Stimulated activated CD4-positive, alpha-beta T cell treated with anti-CD3 and anti-CD28 coated beads, Interleukin-12 subunit alpha, Interleukin-12 subunit beta, amount 100 ng/mL, for 24 hours (primary cell): Measurements from ENCODE around the gene TPRG1.

ENCODE experiments used
- DNase-seq, 2 experiments: peaks; one replicate each; pipeline ENCODE4 v3.0.0-alpha.2; 2020; ENCODE audit warnings: low read depth in 2 of 2

Gene TPRG1

DNA sequence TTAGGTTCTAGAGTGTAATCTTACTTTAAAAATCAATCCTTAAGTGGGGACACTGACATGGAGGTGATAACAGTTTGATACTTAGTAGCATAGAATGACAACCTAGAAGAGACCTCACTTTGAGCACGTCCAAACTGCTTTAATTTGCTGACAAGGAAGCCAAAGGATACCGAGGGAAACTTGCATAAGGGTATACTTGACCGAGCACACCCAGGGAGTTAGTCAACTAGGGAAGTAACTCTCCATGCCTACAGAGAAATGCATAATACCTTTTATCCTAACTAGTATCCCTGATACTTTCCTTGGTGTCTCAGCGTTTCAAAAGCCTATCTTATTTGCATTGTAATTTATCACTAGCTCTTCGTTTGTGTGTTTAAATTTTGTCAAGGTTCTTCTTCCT lies 5.5 kb upstream of the TPRG1 start:
- DNase-seq: no peak

DNA sequence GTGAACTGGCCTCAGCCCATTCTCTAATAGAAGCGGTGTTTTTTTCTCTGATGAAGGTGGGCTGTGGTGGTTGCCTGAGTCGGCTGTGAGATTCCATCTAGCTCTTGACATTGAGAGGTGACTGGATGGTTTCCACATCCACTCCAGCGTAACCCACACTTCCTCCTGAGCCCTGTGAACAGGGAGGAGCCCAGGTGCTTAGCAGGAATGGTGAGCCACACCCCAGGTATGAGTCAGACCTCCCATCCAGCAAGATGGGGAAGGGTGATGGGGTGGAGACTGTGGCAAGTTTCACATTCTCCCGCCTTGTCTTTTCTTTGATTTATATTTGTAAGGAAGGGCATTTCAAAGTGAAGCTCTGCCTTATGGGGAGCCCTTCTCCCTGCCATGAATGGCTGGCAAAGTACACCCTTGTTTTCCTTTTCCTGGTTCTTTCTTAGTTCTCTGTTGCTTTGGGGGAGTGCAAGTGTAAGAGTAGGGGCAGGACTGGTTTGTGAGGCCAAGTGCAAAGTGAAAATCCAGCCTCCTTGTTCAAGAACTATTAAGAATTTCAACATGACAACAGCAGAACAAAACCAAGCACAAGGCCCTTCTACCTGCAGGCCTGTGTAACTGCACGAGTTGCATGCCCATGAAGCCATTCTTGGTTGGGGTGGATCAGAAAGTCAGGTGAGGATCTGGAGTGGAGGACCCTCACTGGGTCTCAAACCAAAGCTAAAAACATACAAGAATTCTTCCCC lies 4.6 kb upstream of the TPRG1 start:
- no peak for DNase-seq

DNA sequence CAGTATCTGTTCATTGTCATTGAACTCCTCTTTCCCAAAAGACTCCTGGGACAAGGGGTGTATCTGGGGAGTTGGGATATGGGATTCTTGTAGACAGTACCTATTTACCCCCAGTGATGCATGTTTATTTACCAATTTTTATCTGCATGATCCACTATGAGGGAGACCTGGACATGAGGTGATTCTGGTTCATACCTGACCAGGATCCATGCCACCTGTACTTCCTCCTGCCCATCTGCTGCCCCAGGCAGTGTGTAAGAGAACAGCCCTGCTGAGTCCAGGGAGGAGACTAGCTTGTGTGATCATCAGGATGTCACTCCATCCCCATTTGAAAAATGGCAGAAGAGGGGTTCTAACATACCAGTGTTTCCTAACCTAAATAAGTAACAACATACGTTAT lies 3.1 kb upstream of the TPRG1 start:
- no peak for DNase-seq

DNA sequence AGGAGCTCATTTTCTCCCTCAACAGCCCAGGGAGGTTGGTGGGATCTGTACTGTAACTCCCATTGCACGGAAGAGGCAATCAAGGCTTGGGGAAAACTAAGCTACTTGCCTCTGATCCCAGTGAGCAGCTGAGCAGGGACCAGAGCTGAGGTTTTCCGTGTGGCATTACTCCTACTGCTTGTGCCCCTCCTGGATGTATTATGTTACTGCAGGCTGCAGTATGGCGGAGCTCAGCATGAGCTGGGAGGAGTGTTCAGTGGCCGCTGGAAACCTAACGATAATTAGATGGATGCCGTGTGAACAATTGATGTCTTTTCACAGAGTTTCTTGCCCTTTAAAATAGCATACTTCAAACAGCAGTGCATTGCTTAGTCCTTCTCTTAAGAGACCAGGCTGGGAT lies 2.0 kb upstream of the TPRG1 start:
- no peak for DNase-seq

DNA sequence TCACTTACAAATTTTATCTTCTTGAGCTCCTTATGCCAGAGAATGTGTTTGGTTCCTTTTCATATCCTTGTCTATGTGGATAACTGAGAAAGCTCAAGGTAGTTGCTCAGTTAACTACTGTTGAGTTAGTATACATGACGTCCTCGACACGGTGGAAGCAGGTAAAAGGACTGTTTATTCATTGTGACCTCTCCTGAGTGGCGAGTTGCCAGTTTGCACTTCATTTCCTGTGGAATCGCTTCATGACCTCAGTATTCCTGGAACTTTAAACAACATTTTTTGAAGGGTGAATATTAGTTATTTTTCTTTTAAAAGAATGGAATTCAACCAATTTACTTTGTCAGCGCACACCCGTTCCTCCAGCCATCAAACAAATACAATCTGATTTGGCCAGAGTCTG lies 1.2 kb upstream of the TPRG1 start:
- no peak for DNase-seq

GRCh38 chr3:189172668-189173419 lies 1.1 kb downstream of the TPRG1 start:
- DNase-seq: no peak

DNA sequence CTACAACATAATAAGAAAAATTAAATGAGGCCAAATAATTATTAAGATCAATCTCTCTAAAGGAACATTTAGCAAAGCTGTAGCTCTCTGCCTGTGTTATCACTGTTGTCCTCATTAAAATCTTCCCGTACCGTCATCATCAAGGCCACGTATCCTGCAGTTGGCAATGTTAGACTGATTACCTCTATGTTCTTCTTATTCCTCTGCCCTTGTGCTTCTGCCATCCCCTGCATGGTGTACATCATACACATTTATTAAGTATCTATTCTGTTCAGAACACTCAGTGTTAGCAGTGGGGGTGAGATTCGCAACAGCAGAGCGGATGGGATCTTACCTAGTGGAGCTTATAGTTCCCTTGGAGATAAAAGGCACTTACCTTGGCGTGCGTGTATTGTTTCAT lies 12.8 kb downstream of the TPRG1 start:
- DNase-seq: no peak

DNA sequence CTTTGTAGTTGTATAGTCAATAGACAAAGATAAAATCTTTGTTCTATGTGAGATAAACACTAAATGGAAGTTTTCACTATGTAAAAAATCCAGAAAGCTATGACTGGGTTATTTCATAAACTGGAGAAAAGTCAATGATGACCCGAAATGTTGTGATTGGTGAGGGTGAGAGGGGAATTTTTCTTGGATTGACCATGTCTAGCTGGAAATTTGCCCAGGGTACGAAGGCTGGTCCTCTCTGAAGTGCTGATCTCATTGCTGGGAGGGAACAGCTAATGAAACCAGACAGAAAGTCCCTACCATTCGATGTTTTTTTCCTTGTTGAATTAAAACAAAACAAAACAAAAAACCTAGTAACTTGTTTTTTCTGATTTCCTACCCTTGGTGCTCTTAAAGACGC lies 14.3 kb downstream of the TPRG1 start:
- DNase-seq: no peak

DNA sequence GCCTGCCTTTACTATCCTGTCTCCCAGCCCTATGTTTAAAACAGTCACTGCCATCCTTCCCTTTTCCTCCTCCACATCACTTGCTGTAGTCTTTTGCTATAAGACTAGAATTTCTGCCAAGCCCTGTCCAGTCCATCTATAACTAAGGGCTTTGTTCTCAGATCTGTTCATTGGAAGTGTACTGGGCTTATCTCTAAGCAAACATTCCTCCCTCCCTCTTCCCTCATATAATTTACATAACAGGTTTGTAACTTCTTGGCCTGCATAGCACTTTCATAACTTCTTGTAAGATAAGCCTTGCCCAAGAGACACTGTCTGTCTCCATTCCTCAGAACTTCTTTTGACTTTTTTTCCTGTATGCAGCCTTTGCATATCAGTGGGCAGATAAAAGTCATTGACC lies 16.7 kb downstream of the TPRG1 start:
- DNase-seq: no peak

- no peak for DNase-seq
Observed at GRCh38 chr3:189192725-189193124, 21.0 kb downstream of the TPRG1 start.

DNA sequence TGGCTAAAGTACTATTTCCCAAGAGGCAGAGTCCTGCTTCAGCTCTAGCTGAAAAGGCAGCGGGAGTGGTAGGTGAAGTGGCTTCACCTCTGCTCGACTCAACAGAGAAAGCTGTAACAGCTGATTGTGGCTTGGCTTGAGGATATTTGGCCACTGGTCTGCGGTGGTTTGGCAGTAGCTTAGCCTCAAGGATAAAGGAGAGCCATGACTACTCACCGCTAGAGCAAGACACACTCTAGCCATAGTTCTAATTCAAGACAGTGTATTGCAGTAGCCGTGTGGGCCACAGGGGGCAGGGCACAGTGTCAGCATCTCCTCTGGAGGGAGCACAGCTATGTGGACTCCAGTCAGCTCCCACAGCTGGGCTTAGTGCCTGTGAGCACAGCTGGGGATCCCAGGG lies 23.5 kb downstream of the TPRG1 start:
- DNase-seq: no peak

- DNase-seq: no peak
Observed at GRCh38 chr3:189202106-189202505, 30.3 kb downstream of the TPRG1 start.

GRCh38 chr3:189202583-189202982 lies 30.8 kb downstream of the TPRG1 start:
- no peak for DNase-seq

DNA sequence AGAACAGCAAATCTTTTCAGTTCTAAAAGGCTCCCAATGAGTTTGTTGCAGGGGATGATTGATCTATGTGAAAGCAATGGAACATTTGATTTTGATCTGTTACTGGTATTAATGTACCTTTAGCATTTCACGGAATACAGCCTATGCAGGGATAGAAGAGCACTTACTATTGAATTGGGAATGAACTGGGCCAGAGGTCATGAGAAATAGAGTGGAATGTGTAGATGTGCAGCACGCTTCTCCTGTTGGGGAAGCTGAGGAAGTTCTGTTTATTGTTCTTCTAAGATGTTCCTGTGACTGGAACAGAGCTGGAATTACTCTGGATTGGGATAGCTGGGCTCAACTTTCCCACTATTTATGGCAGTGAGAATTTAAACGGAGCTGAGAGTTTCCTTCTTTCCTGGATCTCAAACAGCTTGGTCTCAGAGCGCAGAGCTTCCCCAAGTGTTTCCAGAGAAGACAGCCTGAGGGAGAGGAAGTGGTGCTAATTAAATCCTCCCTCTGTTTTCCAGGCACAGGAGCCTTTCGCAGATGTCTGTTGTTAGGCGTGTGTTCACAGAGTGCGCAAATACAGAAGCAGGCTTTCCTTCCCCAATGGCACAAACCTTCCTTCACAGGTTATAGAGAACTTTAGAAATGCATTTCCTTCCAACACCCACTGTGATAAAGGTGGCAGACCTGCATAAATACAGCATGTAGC lies 32.5 kb downstream of the TPRG1 start:
- DNase-seq: no peak

DNA sequence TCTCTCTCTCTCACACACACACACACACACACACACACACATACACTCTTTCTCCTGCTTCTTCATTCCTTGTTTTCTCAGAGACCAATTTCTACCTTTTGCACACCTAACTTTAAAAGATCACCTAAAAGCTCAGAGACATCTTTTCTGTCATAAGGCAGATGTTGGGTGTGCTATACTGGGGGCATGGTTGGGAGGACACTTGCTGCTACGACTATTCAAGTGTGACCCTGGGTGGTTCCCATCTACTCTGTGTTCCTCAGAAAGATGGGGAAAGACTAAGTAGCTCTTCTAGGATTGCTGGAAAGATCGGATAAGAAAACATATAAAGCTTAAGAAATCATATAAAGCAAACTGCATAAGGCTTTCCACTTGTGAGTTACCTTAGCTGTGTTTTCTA lies 33.2 kb downstream of the TPRG1 start:
- no peak for DNase-seq

DNA sequence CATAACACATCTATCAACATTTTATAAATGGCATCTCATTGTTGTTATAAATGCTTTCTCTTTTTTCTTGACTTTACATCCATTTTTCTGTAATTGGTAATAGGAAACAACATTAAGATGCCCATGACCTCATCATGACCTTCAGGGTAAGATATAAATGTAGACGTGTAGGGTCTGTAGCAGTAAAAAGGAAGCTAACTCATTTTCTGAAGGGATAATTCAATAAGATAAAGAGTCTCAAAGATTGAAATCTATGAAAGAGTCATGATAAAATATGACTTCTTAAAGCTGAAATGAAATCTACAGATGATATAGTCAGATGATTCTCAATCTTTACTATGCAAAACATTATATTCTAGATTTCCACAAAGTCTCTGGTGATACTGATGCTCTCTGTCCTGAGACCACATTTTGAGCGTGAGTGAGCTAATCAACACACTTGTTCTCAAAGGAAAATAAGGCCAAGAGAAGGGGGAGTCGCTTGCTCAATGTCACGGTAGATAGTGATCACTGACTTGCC lies 38.5 kb downstream of the TPRG1 start:
- DNase-seq: no peak

GRCh38 chr3:189212681-189213080 lies 40.9 kb downstream of the TPRG1 start:
- no peak for DNase-seq

GRCh38 chr3:189214651-189215050 lies 42.9 kb downstream of the TPRG1 start:
- DNase-seq: no peak

- DNase-seq: no peak
Observed at GRCh38 chr3:189222927-189223636, 51.3 kb downstream of the TPRG1 start.

DNA sequence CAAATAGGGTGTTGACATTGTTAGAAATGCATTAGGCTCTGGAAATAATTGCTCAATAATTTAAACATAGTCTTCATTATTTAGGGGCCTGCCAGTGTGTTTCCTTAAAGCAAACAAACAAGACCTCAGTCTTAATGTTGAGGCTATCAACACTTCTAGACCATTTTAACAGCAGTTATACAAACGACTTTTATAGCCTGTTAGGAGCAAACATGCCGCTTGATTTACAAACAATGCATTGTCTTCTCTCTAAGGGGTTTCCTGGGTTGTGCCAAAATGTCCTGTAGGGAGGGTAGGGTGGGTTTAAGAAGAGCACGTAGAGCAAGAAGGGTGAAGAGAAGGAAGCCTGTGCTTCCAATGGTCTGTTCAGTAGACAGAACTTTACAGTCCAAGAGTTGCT lies 53.7 kb downstream of the TPRG1 start:
- DNase-seq: no peak

DNA sequence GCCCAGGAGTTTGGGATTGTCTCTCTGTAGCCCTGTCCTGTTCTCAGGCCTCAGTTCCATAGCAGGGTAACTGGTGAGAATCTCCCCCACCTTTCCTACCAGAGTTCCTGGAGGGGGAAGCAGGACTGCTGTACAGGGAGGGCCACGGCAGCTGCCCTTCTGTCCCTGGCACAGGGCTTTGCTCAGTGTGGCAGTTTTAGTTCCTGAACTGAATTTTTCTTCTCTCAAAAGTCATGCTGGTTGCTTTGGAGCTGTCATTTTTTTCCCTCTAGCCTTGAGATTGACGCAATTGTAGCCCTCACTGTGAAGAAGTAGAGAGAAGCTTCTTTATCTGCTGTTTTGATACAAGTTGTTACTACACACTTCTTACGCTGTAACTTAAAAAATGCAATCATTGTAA lies 55.5 kb downstream of the TPRG1 start:
- no peak for DNase-seq

DNA sequence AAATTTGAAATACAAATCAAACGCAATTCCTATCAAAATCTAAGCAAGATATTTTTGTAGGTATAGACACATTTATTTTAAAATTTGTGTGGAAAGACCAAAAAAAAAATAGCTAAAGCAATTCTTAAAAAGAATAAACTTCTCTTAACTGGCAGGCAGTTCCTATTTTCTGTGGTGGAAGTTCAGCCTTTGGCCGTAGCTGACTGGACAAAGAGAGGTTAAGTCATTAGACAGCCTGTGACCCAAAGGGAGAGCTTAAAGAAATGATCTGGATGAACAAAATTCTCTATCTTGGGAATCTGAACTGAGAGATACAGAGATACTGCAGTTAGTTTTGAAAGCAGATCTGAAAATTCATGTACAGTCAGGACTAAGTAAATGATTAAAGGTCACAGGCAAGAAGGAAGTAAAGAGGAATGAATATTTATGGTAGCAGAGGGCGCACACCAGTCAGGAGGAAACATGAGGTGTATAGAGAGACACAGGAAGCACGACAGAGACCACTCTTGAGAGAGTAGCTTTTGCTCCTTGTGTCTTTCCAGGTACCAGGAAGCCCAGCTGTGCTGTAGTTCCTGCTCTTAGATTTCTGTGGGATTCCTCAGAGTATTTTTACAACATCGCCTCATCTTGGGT lies 57.5 kb downstream of the TPRG1 start:
- DNase-seq: no peak
